ENCODE measurements around the gene AMPD3.

GRCh38 chr11:10440401-10440800, 14.7 kb upstream of the AMPD3 start:
- TF ChIP-seq TAF1 (IDR thresholded peaks at IDR 0.05; ENCODE audit: low read depth, low read length) (no peak), POLR2AphosphoS5 (IDR thresholded peaks at IDR 0.05; ENCODE audit: low read depth, low read length) (no peak), POLR2A (IDR thresholded peaks at IDR 0.05; ENCODE audit: low read depth, low read length) (no peak)
